DMS79 (cell line): ENCODE data around the gene ARHGAP8.
"Not testable (repeated sequence)": the region's sequence is repeated elsewhere in the genome, so short reads cannot be mapped to it uniquely, and the experiment has no call there.

Source experiments
- DNase-seq: peaks from one replicate; lab custom pipeline; 2025; lab: John Stamatoyannopoulos, UW

ARHGAP8 gene

DNA sequence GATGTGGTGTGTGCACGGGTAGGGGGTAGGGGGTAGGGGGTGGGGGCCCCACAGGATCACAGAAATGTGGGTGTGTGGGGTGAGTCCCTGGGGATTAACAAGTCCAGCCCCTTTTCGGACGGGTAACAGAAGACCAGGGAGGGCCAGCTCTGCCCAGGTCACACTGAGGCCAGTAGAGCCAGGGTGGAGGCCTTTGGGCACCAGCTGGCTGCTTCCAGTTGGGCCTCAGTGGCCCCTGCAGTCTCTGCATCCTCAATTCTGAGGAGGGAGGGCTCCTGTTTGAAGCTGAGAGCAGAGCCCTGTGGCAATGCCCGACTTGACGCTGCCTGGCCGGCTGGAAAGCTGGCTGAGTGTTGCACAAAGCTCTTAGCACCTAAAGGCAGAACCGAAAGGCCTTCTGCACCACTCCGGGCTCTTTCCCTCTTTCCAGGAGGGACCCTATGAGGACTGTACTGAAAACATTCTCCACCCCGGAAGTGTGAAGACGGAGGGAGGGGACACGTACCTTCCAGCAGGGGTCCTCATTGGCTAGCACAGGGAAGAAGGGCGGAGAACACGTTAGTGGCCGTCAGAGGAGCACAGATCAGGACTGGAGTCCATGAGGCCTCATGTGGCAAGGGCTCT is 137.0 kb downstream of the ARHGAP8 start:
- DNase-seq, result no peak

DNA sequence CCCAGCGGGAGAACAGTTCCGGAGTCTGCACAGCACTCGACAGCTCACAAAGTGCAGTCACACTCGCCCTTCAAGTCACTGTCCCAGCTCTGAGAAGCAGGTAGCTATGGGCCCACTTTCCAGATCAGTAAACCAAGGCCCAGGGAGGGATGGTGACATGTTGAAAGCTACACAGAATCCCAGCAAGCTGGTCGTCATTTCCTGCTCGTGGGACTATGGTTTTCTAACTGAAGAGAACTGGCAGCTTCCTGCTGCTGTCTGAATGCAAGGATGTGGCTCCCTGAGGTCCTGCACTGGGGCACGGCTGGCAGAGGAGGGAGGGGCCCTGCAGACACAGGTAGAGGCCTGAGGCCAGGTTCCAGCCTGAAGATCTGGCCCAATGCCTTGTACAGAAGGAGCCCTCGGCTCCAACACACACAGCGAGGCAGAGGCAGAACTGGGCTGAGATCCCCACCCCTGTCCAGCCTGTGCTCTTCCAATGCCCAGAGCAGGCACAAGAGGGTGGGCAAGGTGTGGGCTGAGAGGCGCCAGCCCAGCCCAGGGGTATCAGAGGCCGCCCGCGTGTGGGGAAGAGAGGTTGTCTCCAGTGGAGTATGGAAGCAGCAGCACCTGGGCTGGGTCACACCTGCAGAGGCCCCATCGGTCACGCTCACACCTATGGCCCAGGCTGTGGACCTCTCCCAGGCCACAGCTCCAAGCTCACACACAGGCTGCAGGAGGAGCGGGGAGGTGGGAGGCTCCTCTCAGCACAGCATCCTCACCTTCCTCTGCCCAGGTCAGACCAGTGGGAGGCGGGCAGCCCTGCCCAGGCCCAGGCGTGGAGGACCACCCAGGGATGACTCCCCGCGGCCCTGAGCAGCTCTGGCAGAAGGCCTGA is 138.3 kb downstream of the ARHGAP8 start:
- no peak for DNase-seq

DNA sequence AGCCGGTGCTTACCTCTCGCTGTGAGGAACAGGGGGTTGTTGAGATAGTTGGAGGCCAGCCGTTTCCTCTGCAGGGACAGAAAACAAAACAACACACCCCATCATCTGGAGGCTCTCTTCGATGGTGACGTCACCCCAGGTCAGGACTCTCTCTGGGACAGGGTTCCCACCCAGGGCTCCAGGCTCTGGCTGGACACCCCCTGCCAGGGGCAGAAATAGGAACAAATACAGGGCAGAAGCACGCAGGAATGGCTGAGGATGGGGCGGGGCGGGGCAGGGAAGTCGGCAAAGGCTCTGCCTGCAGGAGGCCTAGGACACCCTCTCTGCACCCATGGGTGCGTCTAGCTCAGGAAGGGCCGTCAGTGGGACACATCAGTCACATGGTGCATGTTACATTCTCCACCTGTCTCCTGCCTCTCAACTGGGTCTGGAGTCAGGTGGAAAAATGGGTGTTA is 138.9 kb downstream of the ARHGAP8 start:
- no peak for DNase-seq

DNA sequence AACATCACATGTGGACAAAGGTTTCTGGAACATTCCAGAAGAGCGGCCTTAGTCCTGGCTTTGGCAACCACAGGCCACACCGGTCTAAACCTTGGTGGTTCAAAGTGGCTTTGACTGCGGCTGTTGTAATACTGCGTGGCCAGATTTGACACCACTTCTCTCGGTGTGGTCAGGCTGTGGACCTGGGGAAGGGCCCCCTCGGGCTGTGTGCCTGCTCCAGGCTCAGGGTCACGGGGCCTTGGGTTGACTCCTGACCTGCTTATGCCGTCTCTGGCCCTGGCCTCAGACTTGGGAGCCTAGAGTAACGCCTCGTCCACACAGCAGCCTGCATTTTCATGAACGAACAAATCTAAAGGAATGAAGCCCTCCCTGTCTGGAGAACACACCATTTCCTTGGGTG is 139.4 kb downstream of the ARHGAP8 start:
- no peak for DNase-seq

DNA sequence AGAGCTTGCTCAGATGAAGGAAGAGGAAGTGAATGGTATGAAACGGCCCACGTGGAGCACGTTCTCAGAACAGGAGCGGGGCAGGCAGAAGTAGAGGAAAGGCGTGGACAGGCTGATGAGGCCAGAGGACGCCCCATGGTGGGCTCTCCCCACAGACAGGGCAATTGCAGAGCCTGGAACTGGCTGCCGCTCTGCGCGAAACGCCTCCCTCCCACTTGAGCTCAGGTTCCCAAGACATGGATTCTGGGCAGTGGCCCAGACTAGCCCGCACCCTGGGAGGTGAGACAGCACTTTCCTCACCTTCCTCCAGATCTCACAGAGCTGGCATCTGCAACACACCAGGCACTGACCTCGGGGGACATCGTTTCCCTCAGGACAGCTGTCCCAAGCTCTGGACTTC is 139.9 kb downstream of the ARHGAP8 start:
- no peak for DNase-seq

DNA sequence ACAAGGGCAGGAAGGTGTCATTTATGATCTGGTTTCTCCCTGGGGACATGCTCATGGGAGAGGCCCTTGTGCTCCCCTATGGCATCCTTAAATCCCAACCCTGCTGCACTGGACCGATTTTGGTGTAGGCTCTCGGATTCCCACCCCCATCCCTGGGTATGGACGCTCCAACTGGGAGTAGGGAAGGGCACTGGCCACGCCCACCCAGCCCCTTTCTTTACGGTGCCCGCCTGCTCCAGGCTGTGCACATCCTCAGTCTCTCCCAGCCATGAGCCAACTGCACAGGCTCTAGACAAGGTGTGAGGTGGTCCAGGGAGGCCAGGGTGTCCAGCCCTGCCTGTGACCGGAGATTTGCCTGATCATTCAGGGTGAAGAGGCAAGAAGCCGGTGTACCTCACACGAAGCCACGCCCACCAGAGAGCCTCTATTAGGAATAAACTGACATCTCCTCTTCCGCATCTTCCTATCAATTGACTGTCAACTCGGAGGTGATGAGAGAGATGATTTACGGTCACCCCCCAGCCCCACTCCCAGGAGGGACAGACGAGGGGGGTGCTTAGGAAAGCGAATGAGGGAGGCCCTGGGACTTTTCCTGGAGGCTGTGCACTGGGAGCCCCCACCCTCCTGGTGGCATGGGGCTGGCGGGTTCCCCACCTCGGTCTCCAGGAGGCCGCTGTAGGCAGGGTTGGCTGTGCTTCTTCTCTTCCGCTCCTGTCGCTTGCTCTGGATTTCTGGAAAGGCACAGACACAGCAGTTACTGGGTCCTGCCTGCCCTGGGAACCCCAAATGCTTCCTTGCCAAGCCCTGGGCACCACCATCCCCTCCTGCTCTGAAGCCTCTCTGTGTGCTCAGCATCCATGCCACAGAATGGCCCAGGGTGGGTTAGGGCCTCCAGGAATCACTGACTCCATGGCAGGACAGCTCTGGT is 140.7 kb downstream of the ARHGAP8 start:
- DNase-seq, result no peak

DNA sequence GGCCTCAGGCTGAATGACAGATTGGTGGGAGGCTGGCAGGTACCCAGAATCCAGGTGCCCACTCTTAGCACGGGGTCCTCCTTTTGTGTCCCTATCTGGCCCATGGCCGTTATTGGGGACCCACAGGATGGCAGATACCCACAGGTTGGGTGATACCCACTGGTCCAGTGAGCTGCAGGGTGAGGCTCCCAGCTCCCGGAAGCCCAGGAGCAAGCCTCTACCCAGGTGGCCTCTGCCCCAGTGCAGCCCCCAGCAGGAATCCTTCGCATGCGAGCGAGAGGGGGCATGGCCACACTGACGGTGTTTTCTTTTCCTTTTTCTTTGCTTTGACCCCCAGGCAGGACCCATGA is 141.3 kb downstream of the ARHGAP8 start:
- no peak for DNase-seq

DNA sequence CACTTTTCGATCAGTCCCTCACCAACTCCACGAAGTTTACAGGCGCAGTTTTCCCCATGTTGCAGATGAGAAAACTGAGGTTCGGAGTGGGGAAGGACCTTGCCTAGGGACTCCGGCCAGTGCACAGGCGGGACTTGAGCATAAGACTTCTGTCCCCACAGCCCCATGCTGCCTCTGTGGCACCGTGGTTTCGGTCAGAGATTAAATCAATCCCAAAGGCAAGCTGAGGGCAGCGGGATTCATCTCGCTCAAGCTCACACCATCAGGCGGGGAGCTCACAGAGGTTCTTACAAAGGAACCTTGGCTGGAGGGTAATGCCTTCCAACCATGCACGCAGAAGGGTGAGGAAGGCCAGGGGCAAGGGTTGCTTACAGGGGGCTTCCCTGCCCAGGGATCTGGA is 141.9 kb downstream of the ARHGAP8 start:
- DNase-seq, result no peak

DNA sequence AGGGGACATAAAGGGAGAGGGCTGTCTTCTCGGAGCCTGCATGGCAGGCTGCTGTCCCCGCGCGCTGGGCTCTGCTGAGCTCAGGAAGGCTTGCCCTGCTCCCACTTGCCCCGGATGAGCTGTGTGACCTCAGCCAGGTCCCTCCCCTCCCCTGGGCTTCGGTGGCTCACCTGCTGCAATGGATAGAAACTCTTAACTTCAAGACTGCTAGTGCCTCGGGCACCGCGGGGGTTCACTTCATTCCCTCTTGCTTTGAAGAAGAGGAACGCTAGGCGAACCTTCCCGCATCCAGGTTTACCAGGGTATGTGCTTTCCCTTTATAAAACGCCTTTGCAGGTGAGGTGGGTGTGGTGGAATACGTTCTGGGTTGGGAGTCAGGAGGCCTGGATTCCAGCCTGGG is 142.4 kb downstream of the ARHGAP8 start:
- DNase-seq, result no peak

DNA sequence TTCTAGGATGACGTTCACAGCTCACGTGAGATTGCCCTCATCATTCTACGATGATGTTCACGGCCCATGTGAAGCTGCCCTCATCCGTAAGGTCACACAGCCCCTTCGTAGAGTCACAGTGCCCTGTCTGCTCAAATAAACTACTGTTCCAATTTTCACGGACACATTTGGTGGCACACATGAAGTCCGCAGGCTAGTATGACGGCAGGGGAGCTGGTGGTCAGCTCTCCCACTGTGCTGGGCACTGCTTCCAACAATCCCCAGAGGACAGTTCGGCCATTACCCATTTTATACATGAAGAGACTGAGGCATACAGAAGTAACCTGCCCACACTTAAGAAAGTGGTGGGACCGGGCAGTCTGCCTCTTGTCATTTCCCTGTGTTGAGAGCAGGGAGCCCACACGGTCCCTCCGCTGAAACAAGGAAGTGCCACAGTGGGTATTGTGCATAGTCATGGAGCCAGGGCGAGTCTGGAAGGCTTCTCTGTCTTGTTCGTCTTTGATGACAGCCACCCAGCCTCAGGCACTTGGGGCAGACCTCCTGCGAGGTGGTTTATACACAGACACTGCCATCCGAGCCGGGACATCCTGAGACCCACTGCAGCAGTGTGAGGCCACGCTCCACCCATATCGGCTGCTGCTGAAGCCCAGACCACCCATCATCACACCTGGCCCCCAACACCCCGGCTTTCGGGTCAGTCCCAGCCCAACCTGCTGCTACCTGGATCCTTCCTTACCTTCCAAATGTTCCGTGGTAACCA is 143.1 kb downstream of the ARHGAP8 start:
- DNase-seq, result no peak

DNA sequence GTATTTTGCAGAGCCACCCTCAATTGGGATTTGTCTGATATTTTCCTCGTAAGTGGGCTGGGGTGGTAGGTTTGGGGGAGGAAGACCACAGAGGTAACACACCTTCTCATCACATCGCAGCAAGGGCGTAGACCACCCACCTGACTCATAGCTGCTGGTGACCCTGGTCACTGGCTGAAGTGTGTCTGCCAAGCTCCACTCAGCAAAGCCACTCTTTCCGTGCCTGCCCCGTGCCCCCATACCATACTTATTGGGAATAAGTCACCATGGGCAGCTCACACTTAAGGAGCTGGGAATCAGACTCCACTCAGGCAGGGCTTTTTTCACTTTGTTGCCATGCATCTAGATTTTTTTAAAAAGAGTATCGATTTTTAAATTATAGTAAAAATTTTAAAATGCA is 145.9 kb downstream of the ARHGAP8 start:
- no peak for DNase-seq

DNA sequence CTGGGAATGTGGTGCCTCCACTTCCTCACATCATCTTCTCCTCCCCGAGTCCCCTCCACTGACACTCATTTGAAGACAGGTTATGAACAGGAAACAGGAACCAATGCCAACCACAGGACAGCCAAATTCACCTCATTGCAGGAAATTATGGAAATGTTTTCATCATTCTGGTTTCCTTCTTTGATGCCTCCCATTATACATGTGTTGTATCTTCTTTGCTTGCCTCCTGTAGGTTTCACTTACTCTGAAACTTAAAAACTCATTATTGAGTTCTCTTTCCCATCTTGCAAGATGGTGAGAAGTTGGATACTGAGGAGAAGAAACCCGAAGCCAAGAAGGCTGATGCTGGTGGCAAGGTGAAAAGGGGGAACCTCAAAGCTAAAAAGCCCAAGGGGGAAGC is 148.9 kb downstream of the ARHGAP8 start:
- DNase-seq, result no peak

DNA sequence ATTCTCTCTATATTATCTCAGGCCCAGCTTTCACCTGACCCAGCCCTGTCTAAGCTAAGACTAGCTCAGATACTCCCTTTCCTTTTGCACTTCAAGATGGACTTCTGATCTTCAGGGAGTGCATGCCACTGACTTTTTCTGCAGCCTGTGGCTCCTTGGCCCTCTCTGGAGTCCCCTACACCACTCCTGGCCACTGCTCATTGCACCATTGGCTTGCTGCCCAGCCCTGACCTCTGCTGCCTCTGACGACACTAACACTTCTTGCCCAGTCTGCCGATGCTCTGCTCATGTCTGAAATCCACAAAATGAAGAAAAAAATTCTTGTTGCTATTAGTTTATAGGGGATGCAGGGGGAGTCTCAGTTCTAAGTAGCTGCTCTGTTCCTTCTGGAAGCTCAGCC is 150.8 kb downstream of the ARHGAP8 start:
- not testable (repeated sequence) for DNase-seq

DNA sequence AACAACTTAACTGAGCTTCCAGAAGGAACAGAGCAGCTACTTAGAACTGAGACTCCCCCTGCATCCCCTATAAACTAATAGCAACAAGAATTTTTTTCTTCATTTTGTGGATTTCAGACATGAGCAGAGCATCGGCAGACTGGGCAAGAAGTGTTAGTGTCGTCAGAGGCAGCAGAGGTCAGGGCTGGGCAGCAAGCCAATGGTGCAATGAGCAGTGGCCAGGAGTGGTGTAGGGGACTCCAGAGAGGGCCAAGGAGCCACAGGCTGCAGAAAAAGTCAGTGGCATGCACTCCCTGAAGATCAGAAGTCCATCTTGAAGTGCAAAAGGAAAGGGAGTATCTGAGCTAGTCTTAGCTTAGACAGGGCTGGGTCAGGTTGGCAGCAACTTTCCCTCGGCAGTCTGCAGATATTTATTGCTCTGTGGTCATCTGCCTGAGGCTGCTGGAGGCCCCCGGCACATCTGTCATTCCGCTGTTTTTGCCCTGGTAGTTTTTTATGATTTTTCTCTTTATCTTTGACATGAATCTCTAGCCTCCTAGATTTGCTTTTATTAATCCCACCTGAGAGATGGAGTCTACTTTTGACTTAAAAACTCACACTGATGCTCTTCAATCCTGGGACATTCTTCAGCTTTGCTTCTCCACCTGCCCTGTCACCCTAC is 152.2 kb downstream of the ARHGAP8 start:
- DNase-seq, result not testable (repeated sequence)

DNA sequence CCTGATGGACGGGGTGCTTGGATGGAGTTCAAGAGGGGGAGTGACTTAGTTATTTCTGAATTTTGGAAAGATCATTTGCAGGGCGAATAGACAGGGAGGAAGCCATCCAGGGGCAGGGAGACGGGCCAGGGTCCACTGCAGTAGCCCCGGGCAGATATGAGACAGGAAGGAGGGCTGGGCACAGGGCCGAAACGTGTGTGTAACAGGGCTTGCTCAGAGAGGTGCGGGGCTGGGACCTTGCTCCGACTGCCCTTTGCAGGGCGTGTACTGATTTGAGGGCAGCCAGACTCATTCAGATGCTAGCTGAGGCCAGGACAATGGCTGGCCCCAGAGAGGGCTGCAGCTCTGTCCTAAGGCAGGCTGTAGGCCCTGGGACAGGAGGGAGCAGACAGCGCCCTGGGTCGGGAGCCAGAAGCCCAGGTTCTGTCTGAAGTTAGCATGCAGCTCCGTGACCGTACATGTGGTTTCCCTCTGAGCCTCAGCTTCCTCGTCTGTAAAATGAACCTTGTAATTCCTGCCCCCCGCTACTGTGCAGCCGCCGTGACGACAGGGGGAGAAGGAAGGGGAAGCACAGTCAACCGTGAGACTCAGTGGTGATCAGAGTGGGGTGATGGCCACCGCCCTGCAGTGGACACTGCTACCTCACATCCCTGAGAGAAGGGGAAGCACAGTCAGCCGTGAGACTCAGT is 154.0 kb downstream of the ARHGAP8 start:
- no peak for DNase-seq

DNA sequence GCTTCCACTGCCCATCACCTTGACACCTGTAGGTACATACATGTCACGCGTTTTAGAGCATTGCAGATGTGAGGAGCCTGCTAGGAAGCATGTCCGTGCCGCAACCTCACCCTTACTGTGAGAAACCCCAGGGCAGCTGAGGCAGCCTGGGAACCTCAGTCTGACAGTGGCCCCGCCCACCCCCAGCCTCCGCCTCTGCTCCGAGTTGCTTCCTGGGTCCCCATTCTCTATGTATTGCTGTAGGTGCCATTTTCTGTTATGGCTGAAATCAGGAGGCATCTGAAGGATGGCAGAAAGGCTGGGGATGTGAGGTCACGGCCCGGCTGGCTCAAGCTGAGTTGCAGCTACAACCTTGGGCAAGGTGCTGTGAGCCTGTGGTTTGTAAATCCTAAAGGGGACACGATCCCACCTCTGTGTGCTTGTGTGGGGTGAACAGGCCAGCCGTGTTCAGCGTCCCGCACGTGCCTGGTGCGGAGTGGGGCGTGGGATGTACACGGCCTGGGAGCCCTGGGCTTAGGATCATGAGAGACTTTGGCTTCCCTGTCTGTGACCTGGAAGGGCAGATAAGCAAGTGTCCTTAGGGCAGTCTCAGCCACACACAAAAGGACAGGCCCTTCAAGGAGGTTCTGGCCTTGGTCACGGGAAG is 154.7 kb downstream of the ARHGAP8 start:
- DNase-seq, result no peak

DNA sequence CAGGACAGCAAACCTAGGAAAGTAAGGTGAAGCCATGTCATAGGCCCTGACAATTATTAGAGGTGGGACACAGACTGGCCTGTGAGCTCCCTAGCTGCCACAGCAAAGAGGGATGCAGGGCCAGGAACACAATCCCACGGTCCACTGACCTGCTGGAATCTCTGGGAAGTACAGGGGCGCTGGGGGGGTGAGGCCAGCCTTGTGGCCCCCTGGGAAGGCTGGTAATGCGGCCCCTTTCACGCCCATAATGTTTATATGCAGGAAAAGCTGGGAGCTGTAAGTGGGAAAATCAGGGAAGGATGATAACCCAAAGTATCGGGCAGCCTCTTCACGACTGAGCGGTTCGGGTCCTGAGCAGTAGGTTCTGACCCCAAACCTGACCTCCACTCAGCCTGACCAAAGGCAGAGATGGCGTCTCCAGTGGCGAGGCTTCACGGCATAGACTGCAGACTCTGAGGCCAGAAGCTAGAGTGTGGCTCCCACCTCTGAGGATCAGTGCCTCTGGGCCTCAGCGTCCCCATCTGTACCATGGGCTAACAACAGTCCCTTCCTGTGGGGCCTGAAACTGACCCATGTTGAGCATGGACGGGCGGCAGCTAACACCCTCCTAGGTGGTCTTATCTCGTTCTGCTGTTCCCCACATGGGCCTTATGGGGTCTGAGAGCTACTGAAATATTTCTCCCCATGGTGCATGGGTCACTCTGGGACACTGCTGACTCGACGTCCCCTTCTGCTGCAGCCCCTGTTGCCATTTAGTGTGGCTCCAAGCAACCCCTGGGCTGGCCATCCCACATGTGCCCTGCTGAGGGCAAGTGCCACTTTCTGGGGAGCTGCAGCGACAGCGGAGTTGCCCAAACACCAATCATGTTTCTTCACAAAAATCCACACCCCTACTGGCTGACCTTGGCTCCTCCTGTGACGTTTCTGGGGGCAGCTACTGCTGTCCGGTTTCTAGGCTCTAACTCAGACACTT is 155.7 kb downstream of the ARHGAP8 start:
- DNase-seq, result no peak

DNA sequence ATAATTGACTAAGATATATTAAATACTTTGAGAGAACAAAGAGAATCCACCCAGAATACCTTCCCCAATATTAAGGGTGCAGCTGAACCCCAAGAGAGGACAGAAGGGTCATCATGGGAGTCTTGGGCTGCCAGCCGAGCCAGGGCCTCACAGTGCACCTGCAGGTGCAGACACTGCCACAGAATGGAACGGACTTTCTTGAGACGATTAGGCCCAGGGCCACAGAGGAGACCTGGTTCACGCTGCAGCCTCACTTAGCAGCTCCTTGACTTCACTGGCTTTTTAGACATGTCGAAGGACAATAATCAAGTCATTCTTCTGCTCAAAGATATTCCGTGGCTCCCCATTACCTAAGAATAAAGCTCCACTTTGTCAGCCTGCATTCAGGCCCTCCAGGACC is 156.9 kb downstream of the ARHGAP8 start:
- no peak for DNase-seq
